ENCODE results near the gene VSTM5.
A peak's percentile ranks its signal among the peaks of the same experiment; 100 is the strongest.
"Not testable (repeated sequence)": the region's sequence is repeated elsewhere in the genome, so short reads cannot be mapped to it uniquely, and the experiment has no call there.

VSTM5 gene

GRCh38 chr11:93850594-93851018 lies at the start of gene VSTM5:
Gene VSTM5, minus strand, starts transcription at chr11:93850618. Its CDS starts 116 bp downstream, at chr11:93850502.
- no peak for DNase-seq

- peak; percentile 25 for DNase-seq
Observed at GRCh38 chr11:93895106-93895862, 44.9 kb upstream of the VSTM5 start.

- DNase-seq = no peak
Observed at GRCh38 chr11:93890391-93891051, 40.1 kb upstream of the VSTM5 start.

GRCh38 chr11:93887111-93887510 lies 36.7 kb upstream of the VSTM5 start:
- no peak for DNase-seq

GRCh38 chr11:93879114-93879513 lies 28.7 kb upstream of the VSTM5 start:
- not testable (repeated sequence) for DNase-seq

GRCh38 chr11:93875637-93876036 lies 25.2 kb upstream of the VSTM5 start:
- DNase-seq = no peak

- no peak for DNase-seq
Observed at GRCh38 chr11:93871526-93871925, 21.1 kb upstream of the VSTM5 start.

GRCh38 chr11:93870616-93871015 lies 20.2 kb upstream of the VSTM5 start:
- DNase-seq = no peak

GRCh38 chr11:93869830-93870229 lies 19.4 kb upstream of the VSTM5 start:
- DNase-seq = no peak

- DNase-seq = not testable (repeated sequence)
Observed at GRCh38 chr11:93868404-93868803, 18.0 kb upstream of the VSTM5 start.

- no peak for DNase-seq
Observed at GRCh38 chr11:93861808-93862207, 11.4 kb upstream of the VSTM5 start.

GRCh38 chr11:93858121-93858775 lies 7.8 kb upstream of the VSTM5 start:
- DNase-seq = no peak

- DNase-seq = no peak
Observed at GRCh38 chr11:93857413-93858120, 7.1 kb upstream of the VSTM5 start.

- no peak for DNase-seq
Observed at GRCh38 chr11:93852242-93852641, 1.8 kb upstream of the VSTM5 start.

GRCh38 chr11:93849751-93850593 lies 446 bp downstream of the VSTM5 start:
- DNase-seq = no peak

GRCh38 chr11:93849201-93849600 lies 1.2 kb downstream of the VSTM5 start:
- no peak for DNase-seq

GRCh38 chr11:93846411-93846810 lies 4.0 kb downstream of the VSTM5 start:
- DNase-seq = no peak

- no peak for DNase-seq
Observed at GRCh38 chr11:93845181-93846092, 5.0 kb downstream of the VSTM5 start.

- DNase-seq = no peak
Observed at GRCh38 chr11:93844568-93844967, 5.8 kb downstream of the VSTM5 start.

- DNase-seq = no peak
Observed at GRCh38 chr11:93843906-93844305, 6.5 kb downstream of the VSTM5 start.

- no peak for DNase-seq
Observed at GRCh38 chr11:93842461-93842860, 8.0 kb downstream of the VSTM5 start.

Measured in CD4-positive, alpha-beta T cell treated with Interleukin-21 for 1 hour (primary cell).